Astrocyte of the hippocampus (primary cell): ENCODE results near the gene ARPP21.
A peak's percentile ranks its signal among the peaks of the same experiment; 100 is the strongest.

Experiments
- DNase-seq: peaks from one replicate; pipeline ENCODE4 v3.0.0; 2011; ENCODE audit warnings: low read depth, low spot score

ARPP21 gene

DNA sequence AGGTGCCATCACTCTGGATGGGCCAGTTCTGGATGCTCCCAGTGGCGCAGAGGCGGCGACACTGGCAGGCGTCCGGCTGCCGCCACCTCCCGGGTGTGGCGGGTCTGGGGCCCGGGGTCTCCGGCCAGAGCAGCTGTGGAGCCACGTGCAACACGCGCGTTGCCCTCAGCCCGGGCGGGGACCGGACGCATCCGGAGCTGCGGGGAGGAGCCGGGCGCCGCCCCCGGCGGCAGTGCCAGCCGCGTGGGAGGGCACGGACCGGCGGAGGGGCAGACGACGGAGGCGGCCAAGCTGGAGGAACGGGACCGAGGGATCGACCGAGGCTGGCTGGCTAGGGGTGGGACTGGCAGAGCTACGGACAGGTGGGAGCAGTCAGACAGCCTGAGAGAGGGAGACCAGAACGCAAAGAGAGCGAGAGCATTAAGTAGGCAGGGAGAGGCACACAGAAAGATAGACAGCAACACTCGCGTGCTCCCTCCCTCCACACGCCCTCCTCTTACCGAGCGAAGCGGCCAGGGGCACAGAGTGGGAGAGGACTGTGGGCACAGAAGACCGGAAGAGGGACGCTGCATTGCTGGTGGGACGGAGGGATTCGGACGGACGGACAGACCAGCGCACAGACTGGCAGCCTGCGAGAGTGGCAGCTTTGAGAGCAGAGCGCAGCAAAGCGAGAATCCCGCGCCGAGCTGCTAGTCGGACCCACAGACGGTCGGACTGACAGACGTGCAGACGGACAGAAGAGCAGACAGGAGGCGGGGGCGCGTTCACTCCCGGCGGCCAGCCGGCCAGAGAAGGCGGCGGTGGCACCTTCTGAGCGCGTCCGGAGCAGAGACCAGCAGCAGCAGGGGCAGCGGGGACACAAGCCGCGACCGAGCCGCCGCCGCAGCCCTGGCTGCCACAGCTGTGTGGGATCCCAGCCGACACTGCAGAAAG is at the start of gene ARPP21:
TSS of gene ARPP21 (plus strand) at position 272 of the 933 bp plus-strand sequence. CDS start 42,227 bp downstream, outside the sequence.
- DNase-seq, result peak; percentile 62

DNA sequence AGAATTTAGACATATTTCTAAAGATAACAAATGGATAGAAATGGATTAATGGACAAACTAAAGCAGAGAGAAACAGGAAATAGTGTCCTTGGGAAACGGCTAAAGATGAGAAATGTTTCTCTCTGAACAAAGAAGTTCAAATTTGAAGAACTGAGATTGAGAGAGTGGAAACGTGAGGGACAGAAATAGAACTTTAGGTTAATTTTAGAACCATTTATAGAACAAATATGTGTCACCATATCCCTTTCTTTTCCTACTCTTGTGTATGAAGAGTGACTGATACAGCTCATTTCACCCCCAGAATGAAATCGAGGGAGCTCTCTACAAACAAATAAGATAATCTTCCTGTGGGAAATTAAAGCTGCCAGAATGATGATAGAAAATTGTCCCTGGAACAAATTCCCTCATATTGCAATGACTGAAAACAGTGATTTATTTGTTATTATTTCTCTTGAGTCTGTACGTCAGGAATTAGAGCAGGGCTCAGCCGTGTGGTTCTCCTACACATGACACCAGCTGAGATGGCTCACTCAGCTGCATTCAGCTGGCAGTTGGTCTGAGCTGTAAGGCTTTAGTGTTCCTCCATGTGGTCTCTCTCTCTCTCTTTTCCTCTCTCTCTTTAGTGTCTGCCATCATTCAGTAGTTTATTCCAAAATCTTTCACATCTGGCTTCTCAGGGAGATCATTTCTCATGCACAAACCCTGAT is 46.6 kb upstream of the ARPP21 start:
- DNase-seq, result no peak

- no peak for DNase-seq
Measured at GRCh38 chr3:35594739-35595138, 44.6 kb upstream of the ARPP21 start.

DNA sequence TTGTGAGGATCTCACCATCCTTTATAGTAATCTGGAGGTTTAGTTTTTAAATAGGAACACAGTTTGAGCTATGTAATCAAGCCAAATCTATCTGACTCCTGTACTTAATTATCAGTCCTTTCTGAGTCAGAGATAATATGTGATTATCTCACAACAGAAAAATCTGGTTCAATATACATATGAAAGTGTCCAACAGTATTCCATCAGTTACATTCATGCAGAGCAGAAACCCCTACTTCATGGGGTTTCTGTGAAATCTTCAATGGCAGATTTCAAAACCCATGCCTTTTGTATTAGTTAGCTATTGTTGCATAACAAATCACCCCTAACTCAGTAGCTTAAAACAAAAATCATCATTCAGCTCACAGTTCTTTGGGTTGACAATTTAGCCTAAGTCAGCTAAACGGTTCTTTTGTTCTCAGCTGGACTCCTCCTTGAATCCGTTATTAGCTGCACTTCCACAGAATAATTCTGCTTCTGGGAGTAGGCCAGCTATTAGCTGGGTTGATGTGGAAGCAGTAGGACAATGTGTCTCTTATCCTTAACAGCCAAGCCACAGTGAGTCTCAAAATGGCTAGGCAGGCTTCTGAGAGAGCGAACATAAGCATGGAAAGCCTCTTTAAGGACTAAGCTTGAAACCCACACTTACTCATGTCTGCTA is 42.9 kb upstream of the ARPP21 start:
- DNase-seq, result no peak

- no peak for DNase-seq
Measured at GRCh38 chr3:35597490-35597889, 41.8 kb upstream of the ARPP21 start.

GRCh38 chr3:35598804-35599203 is 40.5 kb upstream of the ARPP21 start:
- no peak for DNase-seq

DNA sequence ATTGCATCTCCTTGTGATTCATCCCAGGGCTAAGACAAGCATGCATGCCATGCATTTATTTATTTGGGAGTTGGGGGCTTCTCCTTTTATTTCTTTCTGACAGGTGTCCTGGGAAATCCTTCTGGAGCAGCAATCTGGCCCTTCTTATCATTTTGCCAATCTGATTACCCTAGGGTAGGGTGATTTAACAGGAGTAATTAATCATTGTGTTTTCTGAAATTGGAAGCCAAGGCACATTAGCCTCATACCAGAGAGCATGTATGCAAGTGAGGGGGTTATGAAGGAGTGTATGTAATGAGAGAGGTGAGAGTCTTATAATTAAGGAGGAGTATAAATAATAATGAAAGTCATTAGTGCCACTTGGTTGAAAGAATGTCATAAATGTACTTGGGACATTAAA is 37.4 kb upstream of the ARPP21 start:
- no peak for DNase-seq

GRCh38 chr3:35602395-35602936 is 36.9 kb upstream of the ARPP21 start:
- no peak for DNase-seq

DNA sequence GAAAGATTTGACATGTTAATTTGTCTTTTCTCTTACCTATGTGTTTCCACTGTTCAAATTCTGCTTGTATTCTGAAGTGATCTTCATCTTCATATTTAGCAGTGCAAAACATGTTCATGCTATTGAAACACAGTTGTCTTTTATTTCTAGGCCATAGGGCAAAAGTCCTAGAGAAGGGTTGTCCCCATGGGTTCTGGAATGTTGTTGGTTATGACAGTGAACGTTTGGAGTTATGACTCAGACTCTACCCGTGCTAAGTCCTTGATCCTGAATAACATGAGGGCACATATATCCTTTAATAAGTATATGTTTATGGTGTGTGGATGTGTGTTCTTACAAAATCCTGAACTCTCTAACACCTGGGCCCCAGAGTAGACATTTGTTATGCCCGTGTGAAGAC is 23.0 kb upstream of the ARPP21 start:
- no peak for DNase-seq

DNA sequence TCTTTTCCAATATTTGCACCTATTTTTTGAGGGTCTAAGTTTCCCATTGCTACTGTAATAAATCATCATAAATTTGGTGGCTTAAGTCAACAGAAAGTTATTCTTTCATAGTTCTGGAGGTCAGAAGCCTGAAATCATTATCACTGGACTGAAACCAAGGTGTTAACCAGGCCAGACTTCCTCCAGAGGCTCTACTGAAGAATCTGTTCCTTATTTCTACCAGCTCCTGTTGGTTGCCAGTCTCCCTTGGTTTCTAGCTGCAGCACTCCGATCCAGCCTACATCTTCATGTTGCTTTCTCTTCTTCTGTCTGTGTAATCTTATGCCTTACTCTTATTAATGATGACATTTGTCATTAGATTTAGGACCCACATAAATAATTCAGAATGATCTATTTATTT is 22.0 kb upstream of the ARPP21 start:
- no peak for DNase-seq

GRCh38 chr3:35620238-35620637 is 19.1 kb upstream of the ARPP21 start:
- DNase-seq, result peak; percentile 12

DNA sequence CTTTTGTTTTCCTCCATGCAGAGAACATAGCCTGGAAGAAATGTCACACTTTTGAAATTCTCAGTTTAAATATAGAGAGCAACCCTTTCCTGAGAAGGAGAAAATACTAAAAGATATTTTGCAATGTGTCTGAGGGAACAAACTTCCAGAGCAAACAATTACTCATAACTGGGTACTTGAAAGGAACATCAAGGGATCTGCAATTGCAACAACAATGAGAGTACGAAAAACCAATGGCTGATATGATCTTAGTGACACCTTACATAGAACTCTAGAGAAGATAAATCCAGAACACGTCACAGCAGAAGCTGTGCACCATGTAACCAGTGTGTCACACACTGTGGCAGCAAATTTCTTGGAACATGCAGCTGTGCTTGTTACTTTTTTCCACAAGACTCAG is 14.6 kb upstream of the ARPP21 start:
- DNase-seq, result no peak

DNA sequence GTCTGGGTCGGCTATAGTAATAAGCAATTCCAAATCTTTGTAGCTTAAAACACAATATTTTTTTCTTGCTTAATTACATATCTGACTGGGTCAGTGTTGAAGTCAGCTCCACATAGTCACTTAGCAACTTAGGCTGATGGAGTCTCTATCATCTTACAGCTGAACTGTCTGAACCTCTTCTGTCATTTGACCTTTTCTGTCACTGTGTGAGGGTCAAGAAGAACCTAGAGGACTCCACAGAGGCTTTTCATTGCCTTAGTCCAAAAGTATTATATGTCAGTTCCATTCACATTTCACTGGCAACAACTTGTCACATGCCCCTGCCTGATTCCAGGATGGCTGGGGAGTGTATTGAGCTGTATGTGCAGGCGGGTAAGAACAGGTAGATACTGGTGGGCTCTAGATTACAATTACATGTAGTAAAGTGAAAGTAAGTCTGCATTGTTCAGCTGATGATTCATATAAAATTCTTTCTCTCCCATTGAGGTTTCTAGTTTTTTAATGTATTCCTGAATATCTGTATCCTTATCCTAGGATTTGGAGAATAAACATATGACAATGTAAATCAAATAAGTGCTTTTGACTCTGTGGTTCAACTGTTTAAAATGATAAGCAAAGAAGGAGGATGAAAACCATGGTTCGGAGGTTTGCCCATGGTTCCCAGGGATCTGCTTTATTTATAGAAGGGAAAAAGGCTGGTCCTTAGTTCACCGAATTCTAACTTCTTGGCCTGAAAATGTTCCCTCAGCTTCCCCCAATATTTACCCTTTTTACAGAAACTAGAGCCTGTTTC is 5.8 kb upstream of the ARPP21 start:
- peak; percentile 41 for DNase-seq

DNA sequence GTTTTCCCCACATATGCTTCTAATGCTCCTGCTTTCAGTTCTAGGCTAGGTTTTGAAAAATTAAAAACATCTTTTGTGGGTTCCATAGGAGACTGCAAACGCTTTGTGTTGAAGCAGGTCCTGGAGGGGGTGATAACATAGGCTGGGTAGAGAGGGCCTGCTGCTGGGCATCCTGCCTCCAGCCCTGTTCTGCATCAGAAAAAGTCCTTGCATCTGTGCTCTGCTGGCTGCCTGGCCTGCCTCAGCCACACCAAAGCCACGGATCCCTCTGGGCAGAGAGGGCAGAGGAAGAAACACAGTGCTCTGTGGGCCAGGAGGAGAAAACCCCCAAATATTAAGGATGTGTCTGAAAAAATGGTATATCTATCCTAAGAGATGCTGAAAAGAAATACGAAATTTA is 3.9 kb upstream of the ARPP21 start:
- no peak for DNase-seq

GRCh38 chr3:35635926-35636683 is 3.2 kb upstream of the ARPP21 start:
- DNase-seq, result no peak

DNA sequence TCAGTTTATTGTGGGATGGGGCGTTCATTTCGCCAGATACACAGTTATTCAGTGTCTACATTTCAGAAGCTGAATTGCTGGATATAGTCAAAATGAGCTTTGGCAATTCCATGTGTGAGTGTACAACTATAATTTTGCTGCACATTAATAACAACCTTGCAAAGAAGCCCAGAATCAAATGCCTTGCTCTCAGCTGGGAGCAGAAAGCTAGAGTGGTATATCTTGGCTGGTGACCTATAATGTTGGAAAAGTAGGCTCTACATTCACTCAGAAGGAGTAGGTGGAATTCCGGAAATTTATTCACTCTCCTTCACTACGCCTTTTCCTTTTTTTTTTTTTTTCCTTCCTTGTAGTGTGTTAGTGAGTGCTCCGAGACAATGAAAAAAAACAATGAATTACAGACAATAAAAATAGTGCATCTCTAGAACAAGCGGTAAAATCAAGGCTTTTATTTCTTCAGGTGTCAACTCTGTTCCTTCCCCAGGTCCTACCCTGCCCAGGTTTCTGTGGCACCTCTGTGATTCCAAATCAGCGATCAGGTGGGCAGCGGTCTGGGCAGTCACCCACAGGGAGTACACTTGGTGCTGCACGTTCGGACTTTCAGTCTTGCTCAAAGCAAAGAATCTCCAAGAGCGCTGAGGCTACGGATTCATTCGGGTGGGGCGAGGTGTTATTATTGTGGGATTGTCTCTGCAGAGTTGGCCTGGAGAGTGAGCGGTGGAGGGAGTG is 910 bp upstream of the ARPP21 start:
- DNase-seq, result no peak

GRCh38 chr3:35638980-35639253 is 408 bp upstream of the ARPP21 start:
- no peak for DNase-seq

GRCh38 chr3:35640190-35641165 is 1.2 kb downstream of the ARPP21 start:
- no peak for DNase-seq

GRCh38 chr3:35641331-35641730 is 2.0 kb downstream of the ARPP21 start:
- DNase-seq, result no peak
